ENCODE measurements around the gene S100A2. TPM values are rescaled to one million over a fixed set of nuclear protein-coding genes. Genes with fewer than 3 reads are reported as not detected.

S100A2 gene
- total RNA-seq, 4 donors from 2014 or later, result 1.3 to 6.5 TPM; not detected in 2

DNA sequence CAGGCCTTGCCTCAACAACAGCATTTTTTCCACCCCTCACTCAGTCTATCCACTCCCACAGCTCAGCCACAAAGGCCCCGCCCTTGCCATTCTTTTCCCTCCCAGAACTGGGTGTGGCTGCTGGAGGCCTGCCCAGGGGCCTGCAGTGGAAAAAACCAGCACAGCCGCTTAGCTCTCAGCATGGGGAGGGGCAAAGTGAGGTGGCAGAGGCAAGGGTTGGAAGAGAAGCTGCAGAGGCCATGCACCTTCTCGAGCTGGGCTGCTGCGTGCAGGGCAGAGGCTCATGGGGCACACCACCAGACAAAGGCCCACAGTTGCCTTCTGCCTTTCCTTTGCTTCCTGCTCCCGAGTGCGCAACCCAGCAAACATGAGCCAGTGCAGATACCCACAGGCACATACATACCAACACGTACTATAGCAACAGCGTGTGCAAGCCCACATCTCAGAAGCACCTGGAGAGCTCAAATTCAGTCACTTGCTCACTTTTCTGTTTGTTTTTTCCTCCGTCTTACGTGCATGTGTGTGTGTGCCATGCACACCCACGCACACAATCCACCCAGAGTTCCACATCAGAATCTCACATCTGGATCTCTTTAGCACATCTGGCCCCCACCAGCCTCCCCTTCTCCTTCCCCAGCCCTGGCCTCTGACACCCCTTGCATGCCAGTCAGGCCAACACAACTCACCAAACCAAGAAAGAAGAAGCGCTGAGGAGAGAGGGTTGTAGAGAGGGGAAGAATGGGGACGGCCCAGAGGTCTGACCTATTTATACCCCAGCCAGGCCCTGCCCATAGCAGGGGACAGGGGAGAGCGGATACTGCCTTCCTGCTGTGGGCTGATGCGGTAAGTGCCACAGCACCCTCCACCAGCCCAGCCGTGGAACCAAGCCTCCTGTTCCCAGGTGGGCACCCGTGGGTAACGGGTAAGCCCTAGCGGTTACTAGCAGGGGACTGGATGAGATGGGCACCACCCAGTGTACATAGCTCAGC is 20.3 kb downstream of the S100A2 start, which contains the start of gene S100A4:
Gene S100A4 (minus strand): TSS at position 740 of the 989 bp plus-strand sequence. CDS start 1,012 bp downstream, outside the sequence.
- DNase-seq (ENCODE audit: low spot score), result peak; percentile 84
- ATAC-seq (ENCODE audit: low FRiP score), result peak; percentile 84
- TF ChIP-seq, protein P1, sequence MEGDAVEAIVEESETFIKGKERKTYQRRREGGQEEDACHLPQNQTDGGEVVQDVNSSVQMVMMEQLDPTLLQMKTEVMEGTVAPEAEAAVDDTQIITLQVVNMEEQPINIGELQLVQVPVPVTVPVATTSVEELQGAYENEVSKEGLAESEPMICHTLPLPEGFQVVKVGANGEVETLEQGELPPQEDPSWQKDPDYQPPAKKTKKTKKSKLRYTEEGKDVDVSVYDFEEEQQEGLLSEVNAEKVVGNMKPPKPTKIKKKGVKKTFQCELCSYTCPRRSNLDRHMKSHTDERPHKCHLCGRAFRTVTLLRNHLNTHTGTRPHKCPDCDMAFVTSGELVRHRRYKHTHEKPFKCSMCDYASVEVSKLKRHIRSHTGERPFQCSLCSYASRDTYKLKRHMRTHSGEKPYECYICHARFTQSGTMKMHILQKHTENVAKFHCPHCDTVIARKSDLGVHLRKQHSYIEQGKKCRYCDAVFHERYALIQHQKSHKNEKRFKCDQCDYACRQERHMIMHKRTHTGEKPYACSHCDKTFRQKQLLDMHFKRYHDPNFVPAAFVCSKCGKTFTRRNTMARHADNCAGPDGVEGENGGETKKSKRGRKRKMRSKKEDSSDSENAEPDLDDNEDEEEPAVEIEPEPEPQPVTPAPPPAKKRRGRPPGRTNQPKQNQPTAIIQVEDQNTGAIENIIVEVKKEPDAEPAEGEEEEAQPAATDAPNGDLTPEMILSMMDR (IDR thresholded peaks at IDR 0.05), result no peak

DNA sequence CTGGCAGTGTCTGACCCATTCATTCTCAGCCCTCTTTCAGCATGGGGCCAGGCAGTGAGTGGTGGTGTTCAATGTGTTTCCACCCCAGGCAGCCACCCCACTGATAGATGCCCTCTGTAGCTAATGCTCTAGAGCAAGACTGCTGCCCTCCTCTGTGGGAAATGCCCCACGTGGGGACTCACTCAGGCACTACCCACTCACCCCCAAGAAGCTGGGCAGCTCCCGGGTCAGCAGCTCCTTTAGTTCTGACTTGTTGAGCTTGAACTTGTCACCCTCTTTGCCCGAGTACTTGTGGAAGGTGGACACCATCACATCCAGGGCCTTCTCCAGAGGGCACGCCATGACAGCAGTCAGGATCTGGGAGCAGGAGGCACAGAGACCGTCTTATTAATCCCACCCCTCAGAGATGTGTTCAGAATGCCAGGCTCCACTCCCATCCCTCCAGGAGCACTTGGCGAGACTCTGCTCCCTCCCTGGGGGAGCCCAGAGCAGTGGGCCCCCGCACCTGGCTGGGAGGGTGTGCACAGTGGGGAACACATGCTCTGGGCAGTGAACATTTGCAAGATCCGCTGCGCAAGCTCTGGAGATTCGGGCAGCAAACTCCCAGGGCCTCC is 21.1 kb downstream of the S100A2 start:
- TF ChIP-seq, protein P1 (IDR thresholded peaks at IDR 0.05), result no peak
- DNase-seq (ENCODE audit: low spot score), result no peak
- ATAC-seq (ENCODE audit: low FRiP score), result peak; percentile 1

DNA sequence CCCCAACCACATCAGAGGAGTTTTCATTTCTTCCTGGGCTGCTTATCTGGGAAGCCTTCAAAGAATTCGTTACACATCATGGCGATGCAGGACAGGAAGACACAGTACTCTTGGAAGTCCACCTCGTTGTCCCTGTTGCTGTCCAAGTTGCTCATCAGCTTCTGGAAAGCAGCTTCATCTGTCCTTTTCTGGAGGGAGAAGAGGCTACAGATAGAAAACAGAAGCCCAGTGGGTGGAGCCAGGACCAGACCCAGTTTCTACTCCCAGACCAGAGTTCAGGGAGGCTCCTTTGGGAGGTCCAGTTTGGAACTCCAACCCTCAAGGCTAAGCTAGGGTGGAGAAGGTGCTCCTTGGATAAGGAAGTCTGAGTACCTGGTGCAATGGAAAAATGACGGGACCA is 21.9 kb downstream of the S100A2 start:
- ATAC-seq (ENCODE audit: low FRiP score) (no peak), DNase-seq (ENCODE audit: low spot score) (no peak)
- TF ChIP-seq, protein P1 (IDR thresholded peaks at IDR 0.05), result no peak

DNA sequence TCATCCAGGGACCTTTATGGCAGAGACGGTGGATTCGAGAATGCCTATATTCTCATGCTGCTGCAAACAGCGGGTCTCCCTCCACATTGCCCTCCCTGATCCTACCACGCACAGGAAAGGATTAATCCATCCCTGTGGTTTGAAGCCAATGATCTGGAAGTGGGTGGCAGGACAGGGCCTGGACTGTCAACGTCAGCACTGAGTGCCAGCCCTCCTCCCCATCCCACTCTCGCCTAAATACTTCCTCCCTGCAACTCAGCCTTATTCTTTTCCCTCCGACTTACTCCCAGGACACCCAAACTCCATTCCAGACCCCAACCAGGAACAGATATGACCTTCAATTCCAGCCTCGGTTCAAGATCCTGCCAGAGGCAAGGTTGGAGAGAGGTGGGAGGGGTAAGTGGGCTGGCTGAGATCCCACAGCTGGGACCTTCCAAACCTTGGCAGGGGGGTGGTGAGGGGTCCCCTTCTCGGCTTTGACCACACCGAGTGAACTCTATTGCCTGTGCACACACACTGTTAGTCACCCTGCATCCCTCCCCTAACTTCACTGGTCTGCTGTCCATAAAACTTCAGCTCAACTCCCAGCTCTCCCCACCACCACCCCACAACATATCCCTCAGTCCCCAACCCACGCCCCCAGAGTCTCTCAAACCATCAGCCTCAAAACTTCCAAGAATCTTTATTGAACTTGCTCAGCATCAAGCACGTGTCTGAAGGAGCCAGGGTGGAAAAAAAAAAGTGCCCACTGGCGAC is 22.5 kb downstream of the S100A2 start:
- TF ChIP-seq, protein P1 (IDR thresholded peaks at IDR 0.05), result no peak
- DNase-seq (ENCODE audit: low spot score) (no peak), ATAC-seq (ENCODE audit: low FRiP score) (no peak)

DNA sequence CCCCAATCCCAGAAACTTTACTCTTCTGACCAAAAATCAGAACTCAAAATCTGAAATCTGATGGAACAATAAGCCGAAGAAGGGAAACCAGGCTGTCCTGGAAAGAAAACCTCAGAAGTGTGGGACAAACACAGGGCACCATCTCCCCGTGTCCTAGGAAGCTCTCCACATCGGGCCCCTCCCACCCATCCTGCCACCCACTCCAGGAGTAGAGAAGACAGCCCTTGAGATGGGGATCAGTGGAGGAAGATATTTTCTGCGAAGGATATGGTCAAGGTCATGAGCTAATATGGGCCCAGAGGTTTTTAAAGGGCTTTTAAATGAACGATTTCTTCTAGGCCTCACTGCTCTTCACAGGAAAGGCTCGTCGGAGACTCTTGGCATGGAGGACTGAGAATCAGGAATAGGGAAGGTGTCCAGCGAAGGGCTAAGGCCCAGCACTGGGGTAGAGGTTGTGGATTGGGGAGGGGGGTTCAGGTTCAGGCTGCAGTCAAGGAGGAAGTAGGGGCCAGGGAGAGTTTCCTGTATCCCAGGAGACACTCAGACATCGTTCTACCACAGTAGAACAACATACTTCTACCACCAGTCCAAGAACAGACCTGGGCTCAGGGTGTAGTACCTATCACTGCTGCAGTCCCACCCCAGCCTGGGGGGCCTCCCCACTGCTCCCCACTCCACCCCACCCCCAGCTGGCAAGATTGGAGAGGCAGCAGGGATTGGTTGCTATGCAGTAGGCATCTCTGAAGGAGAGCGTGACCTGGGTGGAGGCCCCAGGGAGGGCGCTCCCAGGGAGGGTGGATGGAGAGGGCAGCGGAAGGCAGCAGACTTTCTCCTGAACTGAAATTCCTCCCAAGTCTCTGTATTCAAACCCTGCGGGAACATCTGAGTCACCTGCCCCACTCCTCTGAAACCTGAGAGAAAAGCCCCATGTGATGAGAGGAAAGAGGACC is 23.7 kb downstream of the S100A2 start:
- TF ChIP-seq, protein P1 (IDR thresholded peaks at IDR 0.05), result no peak
- DNase-seq (ENCODE audit: low spot score) (no peak), ATAC-seq (ENCODE audit: low FRiP score) (no peak)
